Stimulated activated effector memory CD8-positive, alpha-beta T cell treated with anti-CD3 and anti-CD28 coated beads, Interleukin-12 subunit alpha, Interleukin-12 subunit beta, amount 100 ng/mL, for 72 hours (primary cell): Measurements from ENCODE around the gene PGLYRP3.
"Not testable (repeated sequence)": the region's sequence is repeated elsewhere in the genome, so short reads cannot be mapped to it uniquely, and the experiment has no call there.

Experiments
- ATAC-seq: fragments of 150-1000 bp; cut with Tn5 transposase; 2 replicates; pipeline ENCODE4 v1.10.0; 2021
- DNase-seq, 2 donors: peaks; one replicate each; pipeline ENCODE4 v3.0.0; 2021 to 2022; ENCODE audit warnings: low spot score in 2 of 2
- H3K27ac Mint-ChIP-seq: one replicate; pipeline ENCODE4 v1.8.0; 2022; ENCODE audit warnings: mild to moderate bottlenecking, mixed read lengths
- H3K36me3 Mint-ChIP-seq: one replicate; pipeline ENCODE4 v1.8.0; 2022; ENCODE audit warnings: mild to moderate bottlenecking, mixed read lengths
- H3K4me1 Mint-ChIP-seq: one replicate; pipeline ENCODE4 v1.8.0; 2022; ENCODE audit warnings: mixed read lengths
- H3K4me3 Mint-ChIP-seq: one replicate; pipeline ENCODE4 v1.8.0; 2022; ENCODE audit warnings: mild to moderate bottlenecking, mixed read lengths
- H3K9me3 Mint-ChIP-seq: one replicate; pipeline ENCODE4 v1.8.0; 2022; ENCODE audit warnings: mixed read lengths

PGLYRP3 gene

GRCh38 chr1:153353226-153353947, 40.6 kb upstream of the PGLYRP3 start:
- no peaks in the 10 kb centered on the region for H3K9me3 Mint-ChIP-seq
- no peaks in the 10 kb centered on the region for H3K36me3 Mint-ChIP-seq
- no peak for ATAC-seq
- peaks cover 9% of the 10 kb centered on the region for H3K4me1 Mint-ChIP-seq
- H3K27ac Mint-ChIP-seq: no peak overlapping the region
- DNase-seq: peak in 1 of 2 donors; percentile 46
- H3K4me3 Mint-ChIP-seq: no peak overlapping the region

- no peak overlapping the region for H3K4me3 Mint-ChIP-seq
- H3K9me3 Mint-ChIP-seq: no peaks in the 10 kb centered on the region
- H3K36me3 Mint-ChIP-seq: no peaks in the 10 kb centered on the region
- ATAC-seq (peak; percentile 57), DNase-seq (peak; percentile 29 to 70)
- H3K27ac Mint-ChIP-seq: no peak overlapping the region
- H3K4me1 Mint-ChIP-seq: no peaks in the 10 kb centered on the region
Observed at GRCh38 chr1:153352523-153352922, 39.8 kb upstream of the PGLYRP3 start.

GRCh38 chr1:153350321-153350957, 37.7 kb upstream of the PGLYRP3 start:
- Mint-ChIP-seq H3K27ac (no peak overlapping the region), H3K4me3 (no peak overlapping the region), H3K4me1 (peaks cover 12% of the 10 kb centered on the region), H3K36me3 (no peaks in the 10 kb centered on the region), H3K9me3 (no peaks in the 10 kb centered on the region)
- ATAC-seq (no peak), DNase-seq (peak in 1 of 2 donors; percentile 26)

- ATAC-seq (no peak), DNase-seq (peak in 1 of 2 donors; percentile 40)
- Mint-ChIP-seq H3K4me3 (no peak overlapping the region), H3K9me3 (no peaks in the 10 kb centered on the region), H3K4me1 (peaks cover 19% of the 10 kb centered on the region), H3K36me3 (no peaks in the 10 kb centered on the region), H3K27ac (no peak overlapping the region)
Observed at GRCh38 chr1:153349363-153350320, 36.9 kb upstream of the PGLYRP3 start.

- Mint-ChIP-seq H3K27ac (no peak within 1 kb of the TSS), H3K4me3 (no peak within 1 kb of the TSS), H3K9me3 (no peaks in the 10 kb centered on the region), H3K4me1 (peaks cover 25% of the 10 kb centered on the region), H3K36me3 (no peaks in the 10 kb centered on the region)
- ATAC-seq (peak; percentile 19), DNase-seq (peak in 1 of 2 donors; percentile 40)
Observed at GRCh38 chr1:153348511-153349362, 36.0 kb upstream of the PGLYRP3 start, which contains the start of gene PGLYRP4. TSS of gene PGLYRP4 (minus strand) at chr1:153348841. CDS start at chr1:153347932, 909 bp downstream.

GRCh38 chr1:153347856-153348255, 35.1 kb upstream of the PGLYRP3 start:
- ATAC-seq: no peak

GRCh38 chr1:153347049-153347448, 34.3 kb upstream of the PGLYRP3 start:
- H3K9me3 Mint-ChIP-seq, H3K4me3 Mint-ChIP-seq, H3K36me3 Mint-ChIP-seq, H3K27ac Mint-ChIP-seq, ATAC-seq: not testable (repeated sequence)
- peak in 1 of 2 donors; percentile 28 for DNase-seq
- peaks cover 25% of the 10 kb centered on the region for H3K4me1 Mint-ChIP-seq

More at GRCh38 chr1:153347856-153348255, 35.1 kb upstream of the PGLYRP3 start:
- Mint-ChIP-seq H3K9me3 (no peaks in the 10 kb centered on the region), H3K36me3 (no peaks in the 10 kb centered on the region), H3K4me3 (no peak overlapping the region), H3K4me1 (peaks cover 25% of the 10 kb centered on the region), H3K27ac (no peak overlapping the region)
- peak in 1 of 2 donors; percentile 36 for DNase-seq

GRCh38 chr1:153346077-153346723, 33.4 kb upstream of the PGLYRP3 start:
- no peaks in the 10 kb centered on the region for H3K9me3 Mint-ChIP-seq
- no peaks in the 10 kb centered on the region for H3K36me3 Mint-ChIP-seq
- DNase-seq (peak in 1 of 2 donors; percentile 42), ATAC-seq (no peak)
- peak overlapping the region; percentile 4 for H3K4me3 Mint-ChIP-seq
- no peak overlapping the region for H3K27ac Mint-ChIP-seq
- peaks cover 25% of the 10 kb centered on the region for H3K4me1 Mint-ChIP-seq

- DNase-seq (peak in 1 of 2 donors; percentile 48), ATAC-seq (no peak)
- H3K4me3 Mint-ChIP-seq: peak overlapping the region; percentile 4
- H3K9me3 Mint-ChIP-seq: no peaks in the 10 kb centered on the region
- no peak overlapping the region for H3K27ac Mint-ChIP-seq
- peaks cover 25% of the 10 kb centered on the region for H3K4me1 Mint-ChIP-seq
- no peaks in the 10 kb centered on the region for H3K36me3 Mint-ChIP-seq
Observed at GRCh38 chr1:153345187-153346076, 32.7 kb upstream of the PGLYRP3 start.

- Mint-ChIP-seq H3K9me3 (no peaks in the 10 kb centered on the region), H3K27ac (no peak overlapping the region), H3K4me3 (no peak overlapping the region), H3K4me1 (peaks cover 25% of the 10 kb centered on the region), H3K36me3 (no peaks in the 10 kb centered on the region)
- ATAC-seq (no peak), DNase-seq (no peak)
Observed at GRCh38 chr1:153344718-153345025, 31.9 kb upstream of the PGLYRP3 start.

GRCh38 chr1:153343811-153344717, 31.3 kb upstream of the PGLYRP3 start:
- H3K9me3 Mint-ChIP-seq: no peaks in the 10 kb centered on the region
- no peak overlapping the region for H3K27ac Mint-ChIP-seq
- H3K4me3 Mint-ChIP-seq: no peak overlapping the region
- no peak for ATAC-seq
- peaks cover 25% of the 10 kb centered on the region for H3K4me1 Mint-ChIP-seq
- peak in 1 of 2 donors; percentile 39 for DNase-seq
- H3K36me3 Mint-ChIP-seq: no peaks in the 10 kb centered on the region

- no peaks in the 10 kb centered on the region for H3K9me3 Mint-ChIP-seq
- H3K27ac Mint-ChIP-seq: no peak overlapping the region
- no peak for DNase-seq
- no peak overlapping the region for H3K4me3 Mint-ChIP-seq
- H3K4me1 Mint-ChIP-seq: peaks cover 25% of the 10 kb centered on the region
- ATAC-seq: no peak
- no peaks in the 10 kb centered on the region for H3K36me3 Mint-ChIP-seq
Observed at GRCh38 chr1:153343040-153343681, 30.4 kb upstream of the PGLYRP3 start.
